Measurements from ENCODE around the gene TWIST1. TPM values are rescaled to one million over a fixed set of nuclear protein-coding genes. Genes with fewer than 3 reads are reported as not detected.

Gene TWIST1
- total RNA-seq, 1 experiment from 2014 or later, result not detected

GRCh38 chr7:19121977-19122588, 4.6 kb upstream of the TWIST1 start:
- no peak overlapping the region for H2BK5ac ChIP-seq (ENCODE audit: insufficient read length, low read length)
- H3K79me2 ChIP-seq (ENCODE audit: insufficient read depth, low read length), result no peaks in the 10 kb centered on the region
- peaks cover 20 to 31% of the 10 kb centered on the region in 2 experiments for H3K4me1 Mint-ChIP-seq
- no peak overlapping the region for H2AK5ac ChIP-seq (ENCODE audit: insufficient read length, low read length)
- H4K20me1 ChIP-seq (ENCODE audit: control insufficient read depth, insufficient read depth, insufficient read length), result no peaks in the 10 kb centered on the region
- no peak overlapping the region for H3K27ac Mint-ChIP-seq
- no peak overlapping the region for H2BK15ac ChIP-seq (ENCODE audit: low read depth, low read length)
- TF ChIP-seq CTCF (conservative IDR thresholded peaks at IDR 0.05), result peak; percentile 91
- no peak overlapping the region for H3K4ac ChIP-seq (ENCODE audit: low read depth, low read length)
- no peak overlapping the region for H3T11ph ChIP-seq (ENCODE audit: low read length)
- no peak overlapping the region for H2BK20ac ChIP-seq (ENCODE audit: low read depth, low read length, poor library complexity, severe bottlenecking)
- no peak overlapping the region for H3K18ac ChIP-seq (ENCODE audit: insufficient read length, low read depth, low read length)
- no peak for DNase-seq
- no peak overlapping the region for H4K91ac ChIP-seq (ENCODE audit: insufficient read length, low read depth, low read length)
- H3K9me3 ChIP-seq (ENCODE audit: control insufficient read depth, low read depth, low read length), result no peaks in the 10 kb centered on the region
- no peaks in the 10 kb centered on the region for H3K36me3 Mint-ChIP-seq (ENCODE audit: insufficient read depth in 1 of 3, low read depth in 3 of 3)
- no peak overlapping the region for H3K23ac ChIP-seq (ENCODE audit: insufficient read length, low read depth, low read length)
- no peak overlapping the region for H3K56ac ChIP-seq (ENCODE audit: insufficient read length, low read depth, low read length)
- no peak overlapping the region for H2BK120ac ChIP-seq (ENCODE audit: low read depth, low read length, poor library complexity, severe bottlenecking)
- no peaks in the 10 kb centered on the region for H3K79me1 ChIP-seq (ENCODE audit: insufficient read depth, low read depth, low read length, poor library complexity, severe bottlenecking)
- H3K14ac ChIP-seq (ENCODE audit: insufficient read depth, low read length), result no peak overlapping the region
- H3K23me2 ChIP-seq (ENCODE audit: insufficient read length, low read depth, low read length, poor library complexity, severe bottlenecking), result peaks cover 16% of the 10 kb centered on the region
- no peak overlapping the region for H2AFZ ChIP-seq (ENCODE audit: low read length)
- H3K9me3 Mint-ChIP-seq, result no peaks in the 10 kb centered on the region; a peak in 1 of 5 replicates
- no peak overlapping the region for H3K4me3 Mint-ChIP-seq
- H4K5ac ChIP-seq (ENCODE audit: insufficient read length, low read depth, low read length), result no peak overlapping the region
- H3K27ac ChIP-seq (ENCODE audit: insufficient read length, low read depth, low read length), result no peak overlapping the region
- H3K27me3 Mint-ChIP-seq (ENCODE audit: low read depth), result peaks cover 70% of the 10 kb centered on the region
- H4K8ac ChIP-seq (replicated peaks; ENCODE audit: insufficient read length, low read depth, low read length), result no peak overlapping the region
- peaks cover 35% of the 10 kb centered on the region for H3K27me3 ChIP-seq (ENCODE audit: insufficient read depth, low read length)
- no peak overlapping the region for H3K9ac ChIP-seq (ENCODE audit: extremely low read depth, insufficient read length, low read length)
- H2BK12ac ChIP-seq (ENCODE audit: insufficient read length, low read depth, low read length), result no peak overlapping the region
- 0 out of 2 replicates have a peak, but pooled peaks cover 2% of the 10 kb centered on the region for H3K4me1 ChIP-seq (ENCODE audit: insufficient read depth, low read length)
- WGBS (ENCODE audit: extremely low coverage, insufficient read length, low lambda C conversion rate), result no CpG with 5 or more reads among the region's 2 CpGs
- H3K4me2 ChIP-seq (ENCODE audit: insufficient read depth, insufficient read length, low read length), result no peak overlapping the region
